ENCODE data around the gene CPT1B. TPM values are rescaled to one million over a fixed set of nuclear protein-coding genes. Genes with fewer than 3 reads are reported as not detected.
A peak's percentile ranks its signal among the peaks of the same experiment; 100 is the strongest.
"Not testable (repeated sequence)": the region's sequence is repeated elsewhere in the genome, so short reads cannot be mapped to it uniquely, and the experiment has no call there.

Gene CPT1B
- total RNA-seq, 1 experiment from 2014 or later: 7.9 TPM

GRCh38 chr22:50609599-50609998, 31.4 kb upstream of the CPT1B start:
- no peak for DNase-seq (ENCODE audit: low read depth)

- DNase-seq (ENCODE audit: low read depth): no peak
Measured at GRCh38 chr22:50608996-50609395, 30.8 kb upstream of the CPT1B start.

GRCh38 chr22:50608058-50608840, 30.0 kb upstream of the CPT1B start:
- DNase-seq (ENCODE audit: low read depth): not testable (repeated sequence)

- no peak for DNase-seq (ENCODE audit: low read depth)
Measured at GRCh38 chr22:50607659-50608020, 29.4 kb upstream of the CPT1B start.

GRCh38 chr22:50606946-50607658, 28.9 kb upstream of the CPT1B start:
- no peak for DNase-seq (ENCODE audit: low read depth)

- no peak for DNase-seq (ENCODE audit: low read depth)
Measured at GRCh38 chr22:50606165-50606945, 28.1 kb upstream of the CPT1B start.

GRCh38 chr22:50605613-50606074, 27.4 kb upstream of the CPT1B start:
- DNase-seq (ENCODE audit: low read depth): no peak

GRCh38 chr22:50605002-50605612, 26.9 kb upstream of the CPT1B start:
- DNase-seq (ENCODE audit: low read depth): no peak

- DNase-seq (ENCODE audit: low read depth): no peak
Measured at GRCh38 chr22:50604256-50605001, 26.2 kb upstream of the CPT1B start.

- no peak for DNase-seq (ENCODE audit: low read depth)
Measured at GRCh38 chr22:50603511-50604255, 25.5 kb upstream of the CPT1B start.

- DNase-seq (ENCODE audit: low read depth): no peak
Measured at GRCh38 chr22:50602338-50602700, 24.1 kb upstream of the CPT1B start.

- no peak for DNase-seq (ENCODE audit: low read depth)
Measured at GRCh38 chr22:50601669-50602337, 23.6 kb upstream of the CPT1B start.

GRCh38 chr22:50600967-50601668, 22.9 kb upstream of the CPT1B start:
- DNase-seq (ENCODE audit: low read depth): no peak

GRCh38 chr22:50600538-50600937, 22.3 kb upstream of the CPT1B start, which contains the start of gene MAPK8IP2:
MAPK8IP2 (plus strand) TSS chr22:50600793; CDS start chr22:50600819, 26 bp downstream.
- DNase-seq (ENCODE audit: low read depth): no peak

GRCh38 chr22:50599816-50600455, 21.7 kb upstream of the CPT1B start:
- peak; percentile 60 for DNase-seq (ENCODE audit: low read depth)

GRCh38 chr22:50597097-50597496, 18.9 kb upstream of the CPT1B start:
- no peak for DNase-seq (ENCODE audit: low read depth)

- no peak for DNase-seq (ENCODE audit: low read depth)
Measured at GRCh38 chr22:50595189-50595588, 17.0 kb upstream of the CPT1B start.

GRCh38 chr22:50587407-50587806, 9.2 kb upstream of the CPT1B start:
- DNase-seq (ENCODE audit: low read depth): no peak

GRCh38 chr22:50586416-50586815, 8.2 kb upstream of the CPT1B start:
- no peak for DNase-seq (ENCODE audit: low read depth)

All from Daoy (cell line).